ENCODE data around the gene SLC49A4.

Gene SLC49A4

GRCh38 chr3:122930063-122930997 is 135.5 kb downstream of the SLC49A4 start:
- no peaks in the 10 kb centered on the region for H3K4me1 ChIP-seq (ENCODE audit: insufficient read depth, insufficient read length)
- H3K9me3 ChIP-seq (ENCODE audit: insufficient read depth, low read length), result no peaks in the 10 kb centered on the region
- H3K27me3 ChIP-seq (ENCODE audit: insufficient read depth, insufficient read length), result no peaks in the 10 kb centered on the region
- no peaks in the 10 kb centered on the region for H3K36me3 ChIP-seq (ENCODE audit: insufficient read depth, insufficient read length, low read length)
- H3K9ac ChIP-seq (ENCODE audit: insufficient read length, low read depth), result no peak overlapping the region
- H3K4me3 ChIP-seq (ENCODE audit: insufficient read length, low read depth), result no peak overlapping the region
- no peak for DNase-seq (ENCODE audit: low read depth, low spot score)
- TF ChIP-seq ZNF274 (IDR thresholded peaks at IDR 0.05; ENCODE audit: low read depth, low read length) (no peak), YY1 (IDR thresholded peaks at IDR 0.05; ENCODE audit: insufficient read depth, insufficient read length) (no peak), SUZ12 (IDR thresholded peaks at IDR 0.05; ENCODE audit: extremely low read depth, insufficient read depth, insufficient read length) (no peak)
